HEK293 (cell line): ENCODE results near the gene HDAC1.

ENCODE experiments used
- BCL11B ChIP-seq: fragments of 450-650 bp; formaldehyde crosslinking; IDR thresholded peaks from 2 replicates; pipeline ENCODE4 v1.5.1; 2016; ENCODE audit warnings: low read depth, missing biosample characterization, missing genetic modification characterization
- EGR2 ChIP-seq: fragments of 450-650 bp; formaldehyde crosslinking; IDR thresholded peaks from 2 replicates; pipeline ENCODE4 v1.5.1; 2016; ENCODE audit warnings: low read depth, missing biosample characterization, missing genetic modification characterization
- GLI4 ChIP-seq: fragments of 450-650 bp; formaldehyde crosslinking; IDR thresholded peaks from 2 replicates; pipeline ENCODE4 v1.5.1; 2016; ENCODE audit warnings: missing biosample characterization, missing genetic modification characterization
- KLF16 ChIP-seq: fragments of 450-650 bp; formaldehyde crosslinking; IDR thresholded peaks from 2 replicates; pipeline ENCODE4 v1.5.1; 2017; ENCODE audit warnings: missing biosample characterization, missing genetic modification characterization
- MYNN ChIP-seq: fragments of 450-650 bp; formaldehyde crosslinking; IDR thresholded peaks from 2 replicates; pipeline ENCODE4 v1.5.1; 2016; ENCODE audit warnings: missing biosample characterization, missing genetic modification characterization, borderline replicate concordance
- PRDM4 ChIP-seq: fragments of 450-650 bp; formaldehyde crosslinking; IDR thresholded peaks from 2 replicates; pipeline ENCODE4 v1.5.1; 2017; ENCODE audit warnings: missing biosample characterization, missing genetic modification characterization
- SP2 ChIP-seq: fragments of 450-650 bp; formaldehyde crosslinking; IDR thresholded peaks from 2 replicates; pipeline ENCODE4 v1.5.1; 2016; ENCODE audit warnings: missing biosample characterization, missing genetic modification characterization
- SP3 ChIP-seq: fragments of 450-650 bp; formaldehyde crosslinking; IDR thresholded peaks from 2 replicates; pipeline ENCODE4 v1.5.1; 2016; ENCODE audit warnings: missing biosample characterization, missing genetic modification characterization
- WT1 ChIP-seq: fragments of 450-650 bp; formaldehyde crosslinking; IDR thresholded peaks from 2 replicates; pipeline ENCODE4 v1.5.1; 2016; ENCODE audit warnings: missing biosample characterization, missing genetic modification characterization
- YY2 ChIP-seq: fragments of 450-650 bp; formaldehyde crosslinking; IDR thresholded peaks from 2 replicates; pipeline ENCODE4 v1.5.1; 2016; ENCODE audit warnings: missing biosample characterization, missing genetic modification characterization
- ZBTB20 ChIP-seq: fragments of 450-650 bp; formaldehyde crosslinking; IDR thresholded peaks from 2 replicates; pipeline ENCODE4 v1.5.1; 2016; ENCODE audit warnings: missing biosample characterization, missing genetic modification characterization
- ZFP41 ChIP-seq: fragments of 450-650 bp; formaldehyde crosslinking; IDR thresholded peaks from 2 replicates; pipeline ENCODE4 v1.5.1; 2016; ENCODE audit warnings: missing biosample characterization, missing genetic modification characterization, borderline replicate concordance
- ZNF138 ChIP-seq: fragments of 450-650 bp; formaldehyde crosslinking; IDR thresholded peaks from 2 replicates; pipeline ENCODE4 v1.5.1; 2016; ENCODE audit warnings: missing biosample characterization, missing genetic modification characterization, borderline replicate concordance
- ZNF148 ChIP-seq: fragments of 450-650 bp; formaldehyde crosslinking; IDR thresholded peaks from 2 replicates; pipeline ENCODE4 v1.5.0; 2017; ENCODE audit warnings: missing biosample characterization, missing genetic modification characterization, borderline replicate concordance
- ZNF19 ChIP-seq: fragments of 450-650 bp; formaldehyde crosslinking; IDR thresholded peaks from 2 replicates; pipeline ENCODE4; 2016; ENCODE audit warnings: missing biosample characterization, missing genetic modification characterization, low read depth
- ZNF223 ChIP-seq: fragments of 450-650 bp; formaldehyde crosslinking; IDR thresholded peaks from 2 replicates; pipeline ENCODE4 v1.5.1; 2016; ENCODE audit warnings: missing biosample characterization, missing genetic modification characterization
- ZNF311 ChIP-seq: fragments of 450-650 bp; formaldehyde crosslinking; IDR thresholded peaks from 2 replicates; pipeline ENCODE4 v1.5.1; 2017; ENCODE audit warnings: missing biosample characterization, missing genetic modification characterization, borderline replicate concordance
- ZNF354C ChIP-seq: fragments of 450-650 bp; formaldehyde crosslinking; IDR thresholded peaks from 2 replicates; pipeline ENCODE4 v1.5.1; 2016; ENCODE audit warnings: missing biosample characterization, missing genetic modification characterization, low read depth, borderline replicate concordance
- ZNF37A ChIP-seq: fragments of 450-650 bp; IDR thresholded peaks from 2 replicates; pipeline ENCODE4 v1.5.1; 2018; ENCODE audit warnings: missing biosample characterization, missing genetic modification characterization
- ZNF426 ChIP-seq: fragments of 450-650 bp; formaldehyde crosslinking; IDR thresholded peaks from 2 replicates; pipeline ENCODE4 v1.5.1; 2017; ENCODE audit warnings: missing biosample characterization, missing genetic modification characterization, mild to moderate bottlenecking, inconsistent platforms, moderate library complexity
- ZNF548 ChIP-seq: fragments of 450-650 bp; formaldehyde crosslinking; IDR thresholded peaks from 2 replicates; pipeline ENCODE4 v1.5.1; 2016; ENCODE audit warnings: missing biosample characterization, missing genetic modification characterization
- ZNF571 ChIP-seq: fragments of 450-650 bp; formaldehyde crosslinking; IDR thresholded peaks from 2 replicates; pipeline ENCODE4 v1.5.0; 2017; ENCODE audit warnings: missing biosample characterization, missing genetic modification characterization
- ZNF677 ChIP-seq: fragments of 450-650 bp; IDR thresholded peaks from 2 replicates; pipeline ENCODE4 v1.5.0; 2018; ENCODE audit warnings: missing biosample characterization, mild to moderate bottlenecking, missing genetic modification characterization, moderate library complexity
- ZNF768 ChIP-seq: fragments of 450-650 bp; formaldehyde crosslinking; IDR thresholded peaks from 2 replicates; pipeline ENCODE4 v1.5.1; 2018; ENCODE audit warnings: missing biosample characterization, mild to moderate bottlenecking, missing genetic modification characterization
- ZSCAN16 ChIP-seq: fragments of 450-650 bp; formaldehyde crosslinking; IDR thresholded peaks from 2 replicates; pipeline ENCODE4 v1.5.1; 2016; ENCODE audit warnings: missing biosample characterization, missing genetic modification characterization
- ZXDB ChIP-seq: fragments of 450-650 bp; formaldehyde crosslinking; IDR thresholded peaks from 2 replicates; pipeline ENCODE4 v1.5.1; 2016; ENCODE audit warnings: missing biosample characterization, missing genetic modification characterization
- TF ChIP-seq, protein P1 (sequence below): fragments of 450-650 bp; formaldehyde crosslinking; IDR thresholded peaks from 2 replicates; pipeline ENCODE4 v1.5.1; 2016; ENCODE audit warnings: missing biosample characterization, missing genetic modification characterization
- TF ChIP-seq, protein P2 (sequence below): fragments of 450-650 bp; formaldehyde crosslinking; IDR thresholded peaks from 2 replicates; pipeline ENCODE4 v1.5.1; 2016; ENCODE audit warnings: missing biosample characterization, missing genetic modification characterization
- TF ChIP-seq, protein P3 (sequence below): fragments of 450-650 bp; formaldehyde crosslinking; conservative IDR thresholded peaks from 2 replicates; pipeline ENCODE4 v1.5.1; 2016; ENCODE audit warnings: low read depth, missing biosample characterization, missing genetic modification characterization

Gene HDAC1

GRCh38 chr1:32272557-32273390, 19.1 kb upstream of the HDAC1 start (continued):
- TF ChIP-seq ZNF677 (tag by site-specific recombination) = no peak
- no peak for TF ChIP-seq ZNF354C
- no peak for TF ChIP-seq YY2 (tag by site-specific recombination)
- no peak for TF ChIP-seq ZNF148 (tag by site-specific recombination)
- TF ChIP-seq, protein P1, sequence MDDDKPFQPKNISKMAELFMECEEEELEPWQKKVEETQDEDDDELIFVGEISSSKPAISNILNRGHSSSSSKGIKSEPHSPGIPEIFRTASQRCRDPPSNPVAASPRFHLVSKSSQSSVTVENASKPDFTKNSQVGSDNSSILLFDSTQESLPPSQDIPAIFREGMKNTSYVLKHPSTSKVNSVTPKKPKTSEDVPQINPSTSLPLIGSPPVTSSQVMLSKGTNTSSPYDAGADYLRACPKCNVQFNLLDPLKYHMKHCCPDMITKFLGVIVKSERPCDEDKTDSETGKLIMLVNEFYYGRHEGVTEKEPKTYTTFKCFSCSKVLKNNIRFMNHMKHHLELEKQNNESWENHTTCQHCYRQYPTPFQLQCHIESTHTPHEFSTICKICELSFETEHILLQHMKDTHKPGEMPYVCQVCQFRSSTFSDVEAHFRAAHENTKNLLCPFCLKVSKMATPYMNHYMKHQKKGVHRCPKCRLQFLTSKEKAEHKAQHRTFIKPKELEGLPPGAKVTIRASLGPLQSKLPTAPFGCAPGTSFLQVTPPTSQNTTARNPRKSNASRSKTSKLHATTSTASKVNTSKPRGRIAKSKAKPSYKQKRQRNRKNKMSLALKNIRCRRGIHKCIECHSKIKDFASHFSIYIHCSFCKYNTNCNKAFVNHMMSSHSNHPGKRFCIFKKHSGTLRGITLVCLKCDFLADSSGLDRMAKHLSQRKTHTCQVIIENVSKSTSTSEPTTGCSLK (tag by site-specific recombination) = no peak
- no peak for TF ChIP-seq MYNN (tag by site-specific recombination)
- no peak for TF ChIP-seq ZNF223 (tag by site-specific recombination)
- no peak for TF ChIP-seq ZFP41 (tag by site-specific recombination)
- no peak for TF ChIP-seq BCL11B (tag by site-specific recombination)
- TF ChIP-seq GLI4 (tag by site-specific recombination) = no peak
- no peak for TF ChIP-seq ZNF426 (tag by site-specific recombination)
- TF ChIP-seq WT1 = no peak
- TF ChIP-seq SP2 = no peak
- TF ChIP-seq, protein P2, sequence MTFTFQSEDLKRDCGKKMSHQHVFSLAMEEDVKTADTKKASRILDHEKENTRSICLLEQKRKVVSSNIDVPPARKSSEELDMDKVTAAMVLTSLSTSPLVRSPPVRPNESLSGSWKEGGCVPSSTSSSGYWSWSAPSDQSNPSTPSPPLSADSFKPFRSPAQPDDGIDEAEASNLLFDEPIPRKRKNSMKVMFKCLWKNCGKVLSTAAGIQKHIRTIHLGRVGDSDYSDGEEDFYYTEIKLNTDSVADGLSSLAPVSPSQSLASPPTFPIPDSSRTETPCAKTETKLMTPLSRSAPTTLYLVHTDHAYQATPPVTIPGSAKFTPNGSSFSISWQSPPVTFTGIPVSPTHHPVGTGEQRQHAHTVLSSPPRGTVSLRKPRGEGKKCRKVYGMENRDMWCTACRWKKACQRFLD (tag by site-specific recombination) = no peak
- TF ChIP-seq ZSCAN16 (tag by site-specific recombination) = no peak
- TF ChIP-seq EGR2 (tag by site-specific recombination) = peak; percentile 100
- no peak for TF ChIP-seq KLF16
- no peak for TF ChIP-seq ZNF138 (tag by site-specific recombination)
- no peak for TF ChIP-seq SP3 (tag by site-specific recombination)
- TF ChIP-seq ZNF37A (tag by site-specific recombination) = no peak
- no peak for TF ChIP-seq ZNF571 (tag by site-specific recombination)
- TF ChIP-seq ZNF548 (tag by site-specific recombination) = 0 out of 2 replicates have a peak, but pooled peaks have one; percentile 38
- TF ChIP-seq ZNF19 (tag by site-specific recombination) = no peak
- no peak for TF ChIP-seq ZNF311 (tag by site-specific recombination)
- TF ChIP-seq ZXDB (tag by site-specific recombination) = no peak
- 0 out of 2 replicates have a peak, but pooled peaks have one; percentile 16 for TF ChIP-seq ZBTB20 (tag by site-specific recombination)
- TF ChIP-seq PRDM4 (tag by site-specific recombination) = no peak; the same call in 1 of the 2 replicates
- TF ChIP-seq, protein P3, sequence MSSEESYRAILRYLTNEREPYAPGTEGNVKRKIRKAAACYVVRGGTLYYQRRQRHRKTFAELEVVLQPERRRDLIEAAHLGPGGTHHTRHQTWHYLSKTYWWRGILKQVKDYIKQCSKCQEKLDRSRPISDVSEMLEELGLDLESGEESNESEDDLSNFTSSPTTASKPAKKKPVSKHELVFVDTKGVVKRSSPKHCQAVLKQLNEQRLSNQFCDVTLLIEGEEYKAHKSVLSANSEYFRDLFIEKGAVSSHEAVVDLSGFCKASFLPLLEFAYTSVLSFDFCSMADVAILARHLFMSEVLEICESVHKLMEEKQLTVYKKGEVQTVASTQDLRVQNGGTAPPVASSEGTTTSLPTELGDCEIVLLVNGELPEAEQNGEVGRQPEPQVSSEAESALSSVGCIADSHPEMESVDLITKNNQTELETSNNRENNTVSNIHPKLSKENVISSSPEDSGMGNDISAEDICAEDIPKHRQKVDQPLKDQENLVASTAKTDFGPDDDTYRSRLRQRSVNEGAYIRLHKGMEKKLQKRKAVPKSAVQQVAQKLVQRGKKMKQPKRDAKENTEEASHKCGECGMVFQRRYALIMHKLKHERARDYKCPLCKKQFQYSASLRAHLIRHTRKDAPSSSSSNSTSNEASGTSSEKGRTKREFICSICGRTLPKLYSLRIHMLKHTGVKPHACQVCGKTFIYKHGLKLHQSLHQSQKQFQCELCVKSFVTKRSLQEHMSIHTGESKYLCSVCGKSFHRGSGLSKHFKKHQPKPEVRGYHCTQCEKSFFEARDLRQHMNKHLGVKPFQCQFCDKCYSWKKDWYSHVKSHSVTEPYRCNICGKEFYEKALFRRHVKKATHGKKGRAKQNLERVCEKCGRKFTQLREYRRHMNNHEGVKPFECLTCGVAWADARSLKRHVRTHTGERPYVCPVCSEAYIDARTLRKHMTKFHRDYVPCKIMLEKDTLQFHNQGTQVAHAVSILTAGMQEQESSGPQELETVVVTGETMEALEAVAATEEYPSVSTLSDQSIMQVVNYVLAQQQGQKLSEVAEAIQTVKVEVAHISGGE (tag by site-specific recombination) = no peak
- TF ChIP-seq ZNF768 (tag by site-specific recombination) = no peak
